Posterior vena cava (tissue), 2 donors: ENCODE data around the gene FLRT2. TPM values are rescaled to one million over a fixed set of nuclear protein-coding genes. Genes with fewer than 3 reads are reported as not detected.

Source experiments
- DNase-seq: peaks from one replicate; pipeline ENCODE4 v3.0.0-alpha.2; 2020; ENCODE audit warnings: low spot score
- intact Hi-C, 2 donors: fragments of 100-400 bp; cut with DNase I; formaldehyde crosslinking; loops; one replicate each; pipeline versions ENCODE4 v1.14.1 to v1.14.2; 2022 to 2023
- total RNA-seq, 2 donors: library from RNA; stranded (reverse); fragmentation: NEBNext Ultra II Directional; extraction: Animal tissue kit (Norgen Biotek cat#: 25700); gene quantifications; one replicate each; pipeline ENCODE4 v1.2.1, GENCODE V29; 2021
- donor health status: DM: yes; HTN: yes; CAD: no.
- donor health status: DM: yes; HTN: yes; CAD: no.

The FLRT2 gene
- total RNA-seq, 2 donors from 2014 or later: 16.1 to 59.6 TPM

DNA sequence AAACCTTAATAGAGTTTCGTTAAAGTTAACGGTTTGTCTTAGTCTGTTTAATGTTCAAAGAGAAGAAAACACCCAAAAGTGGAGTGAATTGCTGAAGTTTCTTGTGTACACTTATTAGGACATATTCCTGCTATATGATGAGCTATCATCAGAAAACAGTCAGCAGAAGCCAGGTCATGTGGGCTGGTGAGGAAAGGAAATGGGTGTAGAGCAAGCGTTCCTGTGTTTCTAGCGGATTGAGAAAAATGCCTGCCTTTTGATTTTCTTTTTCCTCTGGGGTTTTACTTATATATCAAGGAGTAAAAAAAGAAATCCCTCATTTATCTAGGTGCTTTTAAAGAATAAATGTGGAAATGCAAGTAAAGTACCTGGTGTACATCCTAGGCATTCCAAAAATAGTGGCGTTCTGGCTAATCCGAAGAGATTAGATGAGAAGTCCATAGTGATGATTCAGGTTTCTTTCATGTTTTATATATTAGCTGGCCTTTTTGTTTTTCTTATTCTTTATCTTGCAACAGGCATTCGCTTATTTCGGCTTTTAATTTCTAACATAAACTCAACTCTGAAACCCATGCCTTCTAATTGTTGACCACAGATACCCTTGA, 50.7 kb downstream of the FLRT2 start:
- intact Hi-C loops: no loop called here
- no peak for DNase-seq

GRCh38 chr14:85581691-85582090, 51.7 kb downstream of the FLRT2 start:
- intact Hi-C loops: no loop called here
- no peak for DNase-seq

DNA sequence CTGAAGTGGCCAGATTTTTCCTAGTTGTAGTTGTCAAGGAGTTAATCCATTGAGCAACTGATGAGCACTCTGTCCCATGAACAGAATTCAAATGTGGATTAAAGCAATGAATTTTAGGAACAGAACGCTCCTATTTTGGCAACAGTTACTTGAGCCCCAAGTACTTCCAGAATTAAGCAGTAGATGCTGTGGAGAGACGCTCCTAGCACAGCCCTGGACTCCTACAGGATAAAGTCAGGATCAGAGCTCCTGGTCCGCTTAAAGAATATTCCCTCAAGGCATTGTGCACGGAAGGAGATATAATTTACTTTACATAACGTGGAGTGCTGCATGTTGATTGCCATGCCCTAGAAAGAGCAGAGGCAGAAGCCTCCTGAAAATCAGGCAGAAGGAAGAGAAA, 53.4 kb downstream of the FLRT2 start:
- no peak for DNase-seq
- intact Hi-C loops: no loop called here

GRCh38 chr14:85584481-85584880, 54.5 kb downstream of the FLRT2 start:
- DNase-seq: no peak
- intact Hi-C loops: no loop called here

- intact Hi-C loops: no loop called here
- DNase-seq: no peak
Measured at GRCh38 chr14:85587151-85587711, 57.3 kb downstream of the FLRT2 start.

DNA sequence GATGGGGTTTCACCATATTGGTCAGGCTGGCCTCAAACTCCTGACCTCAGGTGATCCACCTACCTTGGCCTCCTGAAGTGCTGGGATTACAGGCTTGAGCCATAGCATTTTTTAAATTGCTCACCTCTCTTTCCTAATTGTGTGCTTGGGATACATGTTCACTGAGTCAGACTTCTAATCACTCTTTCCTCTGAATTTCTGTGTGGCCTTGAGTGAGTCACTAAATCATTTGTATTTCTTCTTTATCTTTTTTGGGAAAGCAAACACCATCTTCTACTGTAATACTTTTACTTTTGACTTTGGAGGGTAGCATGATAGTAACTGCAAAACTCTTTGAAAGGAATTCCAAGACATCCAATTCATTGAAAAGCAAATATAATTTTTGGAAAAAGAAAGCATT, 60.8 kb downstream of the FLRT2 start:
- no peak for DNase-seq
- intact Hi-C loops: no loop called here

GRCh38 chr14:85594217-85594616, 64.3 kb downstream of the FLRT2 start:
- intact Hi-C loops: no loop called here
- no peak for DNase-seq

DNA sequence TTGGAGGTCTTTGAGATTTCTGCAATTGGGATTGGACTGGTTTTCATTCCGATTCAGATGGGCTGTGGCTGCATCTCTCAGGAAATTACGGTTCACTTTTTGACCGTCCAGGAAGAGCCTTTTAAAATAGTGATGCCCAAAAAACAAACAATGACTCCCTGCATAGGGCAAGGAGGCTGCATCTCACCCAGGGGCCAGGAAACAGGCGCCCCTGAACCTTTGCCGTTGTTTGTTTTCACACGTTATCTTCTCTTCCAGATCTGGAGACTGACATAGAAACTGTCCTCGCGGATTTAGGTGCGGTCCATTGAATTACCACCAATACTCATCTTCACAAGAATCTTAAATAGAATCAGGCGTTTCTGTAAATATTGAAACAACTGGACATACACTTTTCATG, 66.0 kb downstream of the FLRT2 start:
- no peak for DNase-seq
- intact Hi-C loops: no loop called here

DNA sequence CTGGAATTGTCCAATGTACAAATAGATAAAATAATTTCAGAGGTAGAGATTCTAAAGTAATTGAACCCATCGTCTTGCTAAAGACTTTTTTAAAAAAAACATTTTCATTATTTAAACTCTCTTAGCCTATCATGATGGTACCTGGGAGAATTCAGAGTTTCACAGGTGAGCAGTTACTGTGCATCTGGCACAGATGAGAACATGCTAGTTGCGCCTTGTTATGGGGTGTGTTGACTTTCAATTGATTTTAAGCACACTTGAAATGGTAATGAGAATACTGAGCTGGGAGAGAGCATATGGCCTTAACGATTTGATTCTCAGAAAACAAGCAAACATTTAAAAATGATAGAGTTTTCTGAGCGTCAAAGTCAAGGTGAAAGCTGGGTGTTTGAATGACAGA, 66.6 kb downstream of the FLRT2 start:
- no peak for DNase-seq
- intact Hi-C loops: no loop called here

- intact Hi-C loops: no loop called here
- no peak for DNase-seq
Measured at GRCh38 chr14:85597701-85598100, 67.8 kb downstream of the FLRT2 start.

DNA sequence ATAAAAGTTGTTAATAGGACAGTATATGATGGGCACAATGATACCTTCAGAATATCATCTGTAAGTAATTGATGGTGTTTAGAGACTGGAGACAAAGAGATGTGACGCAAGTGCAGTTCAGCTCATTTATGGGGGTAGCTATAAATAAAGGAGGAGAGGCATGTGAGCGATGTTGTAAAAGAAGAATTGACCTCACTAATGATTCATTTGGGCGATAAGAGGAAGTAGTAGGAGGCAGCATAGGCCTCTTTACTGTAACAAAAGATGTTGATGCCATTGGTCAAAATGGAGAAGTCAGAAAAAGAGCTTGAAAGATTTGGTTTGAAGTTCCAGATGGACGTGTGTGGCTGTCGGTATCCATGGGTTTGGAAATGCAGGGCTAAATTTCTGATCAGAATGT, 70.0 kb downstream of the FLRT2 start:
- DNase-seq: no peak
- intact Hi-C loops: no loop called here

GRCh38 chr14:85601246-85601645, 71.3 kb downstream of the FLRT2 start:
- intact Hi-C loops: no loop called here
- no peak for DNase-seq

DNA sequence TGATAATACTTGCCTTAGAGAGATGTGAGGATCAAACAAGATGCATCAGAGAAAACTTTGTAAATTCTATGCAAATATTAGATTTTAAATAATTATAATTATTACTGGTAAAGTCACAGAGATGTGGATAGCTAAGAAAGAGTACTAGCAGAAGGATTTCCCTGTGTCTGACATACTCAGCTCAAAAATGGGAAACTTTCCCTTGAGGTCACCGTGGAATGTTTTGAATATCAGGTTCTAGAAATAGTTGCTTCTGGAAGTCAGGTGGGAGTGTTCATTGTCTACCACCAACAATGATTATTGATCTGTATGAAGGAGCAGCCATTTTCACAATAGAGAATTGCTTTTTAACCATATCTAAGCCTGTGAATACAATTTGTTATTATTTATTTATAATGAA, 71.7 kb downstream of the FLRT2 start:
- intact Hi-C loops: no loop called here
- no peak for DNase-seq

GRCh38 chr14:85602345-85602744, 72.4 kb downstream of the FLRT2 start:
- intact Hi-C loops: no loop called here
- no peak for DNase-seq

- intact Hi-C loops: no loop called here
- no peak for DNase-seq
Measured at GRCh38 chr14:85604021-85604420, 74.1 kb downstream of the FLRT2 start.

DNA sequence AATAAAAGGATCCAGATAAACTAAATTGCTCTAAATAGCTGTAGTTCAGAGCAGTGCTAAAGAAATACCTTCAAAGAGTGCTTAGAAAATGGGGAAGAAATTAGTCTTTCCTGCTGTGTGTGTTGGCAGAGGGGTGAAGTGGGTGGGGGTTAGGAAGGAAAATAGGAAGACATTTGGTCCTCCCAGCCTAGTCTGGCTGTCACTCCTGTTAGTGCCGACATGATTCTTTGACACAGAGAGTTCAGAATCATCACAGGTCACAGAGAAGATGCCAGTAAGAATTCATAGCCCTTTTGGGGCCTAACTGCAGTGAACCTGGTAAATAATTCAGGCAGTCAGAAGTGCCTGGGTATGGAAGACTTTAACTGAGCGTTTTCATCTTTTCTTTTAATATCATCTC, 74.8 kb downstream of the FLRT2 start:
- intact Hi-C loops: no loop called here
- no peak for DNase-seq

DNA sequence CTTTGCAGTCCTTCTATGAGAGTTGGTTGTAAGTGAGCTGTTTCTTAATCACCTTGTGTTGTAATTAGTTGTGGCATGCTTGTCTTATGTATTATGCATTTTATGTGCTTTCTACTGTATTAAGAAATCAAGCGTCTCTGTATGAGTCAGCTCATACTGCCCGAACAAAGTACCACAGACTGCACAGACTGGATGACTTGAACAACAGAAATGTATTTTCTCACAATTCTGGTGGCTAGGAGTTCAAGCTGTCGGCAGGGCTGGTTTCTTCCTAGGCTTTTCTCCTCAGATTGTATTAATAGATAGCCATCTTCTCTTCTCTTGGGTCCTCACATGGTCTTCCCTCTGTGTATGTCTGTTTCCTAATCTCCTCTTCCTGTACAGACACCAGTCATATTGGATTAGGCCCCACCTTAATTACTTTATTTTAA, 77.7 kb downstream of the FLRT2 start:
- DNase-seq: no peak
- intact Hi-C loops: no loop called here

GRCh38 chr14:85613496-85613895, 83.6 kb downstream of the FLRT2 start:
- intact Hi-C loops: no loop called here

GRCh38 chr14:85616386-85616885, 86.5 kb downstream of the FLRT2 start:
- intact Hi-C loops: loop anchor here in 1 of 2 donors (5.0 kb wide), 1 partner anchor 1984 kb away; no protein-coding TSS in a partner anchor

More at GRCh38 chr14:85613496-85613895, 83.6 kb downstream of the FLRT2 start:
- no peak for DNase-seq

GRCh38 chr14:85616886-85617285, 86.9 kb downstream of the FLRT2 start:
- no peak for DNase-seq
- intact Hi-C loops: loop anchor here in 1 of 2 donors (5.0 kb wide), 1 partner anchor 1985 kb away; no protein-coding TSS in a partner anchor

More at GRCh38 chr14:85616386-85616885, 86.5 kb downstream of the FLRT2 start:
- DNase-seq: no peak

GRCh38 chr14:85617791-85618190, 87.8 kb downstream of the FLRT2 start:
- no peak for DNase-seq
- intact Hi-C loops: loop anchor here in 1 of 2 donors (5.0 kb wide), 1 partner anchor 1985 kb away; no protein-coding TSS in a partner anchor
